Eye (tissue), 1 donor: ENCODE measurements around the gene ACER3.
"Not testable (repeated sequence)": the region's sequence is repeated elsewhere in the genome, so short reads cannot be mapped to it uniquely, and the experiment has no call there.

ENCODE experiments used
- DNase-seq: peaks from one replicate; pipeline ENCODE4 v3.0.0-alpha.2; 2015

Gene ACER3

DNA sequence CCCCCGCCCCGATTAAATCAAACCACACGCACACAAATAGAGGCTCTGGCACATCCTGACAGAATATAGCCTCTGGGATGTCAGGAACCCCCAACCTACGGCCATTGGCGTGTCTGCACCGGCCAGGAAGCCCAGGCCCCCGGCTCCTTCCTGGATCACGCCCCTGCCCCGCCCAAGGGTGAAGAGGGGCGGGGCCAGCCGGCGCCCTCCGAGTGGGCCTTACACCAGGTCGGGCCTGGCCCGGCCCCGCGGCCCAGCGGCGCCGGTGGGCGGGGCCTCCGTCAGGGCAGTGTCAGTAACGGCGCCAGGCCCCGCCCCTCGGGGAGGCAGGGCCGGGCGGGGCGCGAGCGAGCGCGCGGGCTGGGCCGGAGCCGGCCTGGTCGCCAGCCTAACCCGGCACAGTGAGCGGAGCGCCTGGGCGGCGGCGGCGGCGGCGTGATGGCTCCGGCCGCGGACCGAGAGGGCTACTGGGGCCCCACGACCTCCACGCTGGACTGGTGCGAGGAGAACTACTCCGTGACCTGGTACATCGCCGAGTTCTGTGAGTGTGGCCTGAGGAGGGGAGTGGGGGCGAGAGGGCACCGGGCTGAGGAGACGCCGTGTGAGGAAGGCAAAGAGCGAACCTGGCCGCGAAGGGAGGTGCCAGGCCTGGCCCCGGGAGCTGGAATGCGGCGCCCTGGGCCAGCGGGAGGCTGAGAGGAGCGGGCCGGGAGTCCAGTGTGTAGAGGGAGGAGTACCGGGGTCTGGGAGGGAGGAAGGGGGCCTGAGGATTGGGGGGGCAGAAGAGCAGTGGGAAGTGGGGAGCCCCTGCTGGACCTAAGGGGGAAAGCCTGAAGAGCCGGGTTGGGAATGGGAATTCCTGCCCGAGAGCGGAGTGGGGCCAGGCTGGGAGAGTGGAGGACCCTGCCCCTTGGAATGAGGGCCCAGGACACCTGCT, at the start of gene ACER3:
TSS of gene ACER3 (plus strand) at position 380 of the 937 bp plus-strand sequence. CDS start at position 439, 59 bp downstream.
- DNase-seq = peak; percentile 93

DNA sequence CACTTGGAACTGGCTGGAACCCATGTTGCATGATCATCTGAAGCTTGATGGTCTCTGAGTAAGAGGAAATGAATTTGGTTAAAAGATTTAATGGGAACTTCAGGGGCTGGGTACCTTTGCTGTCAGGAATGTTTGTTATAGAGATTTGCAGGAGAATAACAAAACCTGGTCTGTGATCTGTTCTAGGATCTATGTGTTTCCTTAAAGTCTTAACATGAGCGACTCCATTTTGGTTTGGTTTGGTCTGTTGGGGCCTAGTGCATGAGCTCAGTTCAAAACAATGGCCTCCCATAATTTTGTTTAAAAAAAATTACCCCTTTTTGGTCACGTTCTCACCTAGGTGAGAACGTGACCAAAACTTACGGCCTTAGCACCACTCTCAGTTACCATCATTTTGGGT, 49.5 kb upstream of the ACER3 start:
- DNase-seq = no peak

DNA sequence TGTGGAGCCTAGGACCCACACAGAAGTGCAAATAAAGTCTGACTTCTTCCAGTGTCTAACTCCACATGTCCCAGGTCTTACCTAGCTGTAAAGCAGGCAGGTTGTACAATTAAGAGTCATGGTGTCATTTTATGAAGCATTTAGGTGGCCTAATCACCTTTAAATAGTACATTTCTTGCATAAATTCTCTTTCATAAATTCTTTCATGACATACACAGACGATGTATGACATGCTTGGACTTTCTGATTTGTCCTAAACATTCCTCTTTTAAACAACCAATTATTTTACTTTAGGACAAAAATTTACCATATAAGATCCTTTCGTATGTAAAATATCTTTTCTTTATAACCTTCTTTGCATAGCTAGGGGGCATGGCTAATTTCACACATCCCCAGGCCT, 46.3 kb upstream of the ACER3 start:
- no peak for DNase-seq

DNA sequence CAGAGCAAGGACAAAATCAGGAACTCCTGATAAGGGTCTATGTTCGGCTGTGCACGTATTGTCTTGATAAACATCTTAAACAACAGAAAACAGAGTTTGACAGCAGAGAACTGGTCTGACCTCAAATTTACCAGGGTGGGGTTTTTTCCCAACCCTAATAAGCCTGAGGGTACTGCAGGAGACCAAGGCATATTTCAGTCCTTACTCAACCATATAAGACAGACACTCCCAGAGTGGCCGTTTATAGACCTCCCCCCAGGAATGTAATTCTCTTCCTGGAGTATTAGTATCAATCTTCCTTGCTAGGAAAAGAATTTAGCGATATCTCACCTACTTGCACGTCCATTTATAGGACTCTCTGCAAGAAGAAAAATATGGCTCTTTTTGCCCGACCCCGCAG, 45.0 kb upstream of the ACER3 start:
- DNase-seq = not testable (repeated sequence)

DNA sequence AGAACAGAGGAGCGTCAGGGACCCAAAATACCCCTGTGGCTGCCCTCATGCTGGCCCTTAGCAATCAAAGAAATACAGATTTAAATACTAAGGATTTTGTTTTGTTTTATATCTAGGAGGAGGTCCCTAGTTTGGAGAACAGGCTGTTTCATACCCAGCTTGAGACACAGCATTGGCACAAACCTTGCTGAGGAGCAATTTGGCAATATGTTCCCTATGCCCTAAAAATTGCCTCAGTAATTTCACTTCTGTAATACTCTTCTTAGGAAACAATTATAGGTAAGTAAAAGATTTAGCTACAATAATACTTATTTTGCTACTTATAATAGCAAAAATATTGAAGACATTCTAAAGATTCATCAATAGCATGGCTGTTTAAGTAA, 40.5 kb upstream of the ACER3 start:
- DNase-seq = no peak

DNA sequence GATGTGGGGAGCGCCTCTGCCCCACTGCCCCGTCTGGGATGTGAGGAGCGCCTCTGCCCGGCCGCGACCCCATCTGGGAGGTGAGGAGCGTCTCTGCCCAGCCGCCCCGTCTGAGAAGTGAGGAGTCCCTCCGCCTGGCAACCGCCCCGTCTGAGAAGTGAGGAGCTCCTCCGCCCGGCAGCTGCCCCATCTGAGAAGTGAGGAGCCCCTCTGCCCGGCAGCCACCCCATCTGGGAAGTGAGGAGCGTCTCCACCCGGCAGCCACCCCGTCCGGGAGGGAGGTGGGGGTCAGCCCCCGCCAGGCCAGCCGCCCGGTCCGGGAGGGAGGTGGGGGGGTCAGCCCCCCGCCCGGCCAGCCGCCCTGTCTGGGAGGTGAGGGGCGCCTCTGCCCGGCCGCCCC, 39.3 kb upstream of the ACER3 start:
- not testable (repeated sequence) for DNase-seq

DNA sequence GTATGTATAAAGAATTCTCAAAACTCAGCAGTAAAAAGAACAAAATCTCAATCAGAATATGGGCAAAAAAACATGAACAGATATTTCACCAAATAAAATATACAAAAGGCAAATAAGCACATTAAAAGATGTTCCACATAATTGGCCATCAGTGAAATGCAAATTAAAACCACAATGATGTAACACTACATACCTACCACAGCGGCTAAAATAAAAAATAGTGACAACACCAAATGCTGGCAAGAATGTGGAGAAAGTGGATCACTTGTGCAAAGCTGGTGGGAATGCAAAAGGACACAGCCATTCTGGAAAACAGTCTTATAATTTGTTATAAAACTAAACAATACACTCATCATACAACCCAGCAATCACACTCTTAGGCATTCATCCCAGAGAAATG, 38.3 kb upstream of the ACER3 start:
- no peak for DNase-seq

DNA sequence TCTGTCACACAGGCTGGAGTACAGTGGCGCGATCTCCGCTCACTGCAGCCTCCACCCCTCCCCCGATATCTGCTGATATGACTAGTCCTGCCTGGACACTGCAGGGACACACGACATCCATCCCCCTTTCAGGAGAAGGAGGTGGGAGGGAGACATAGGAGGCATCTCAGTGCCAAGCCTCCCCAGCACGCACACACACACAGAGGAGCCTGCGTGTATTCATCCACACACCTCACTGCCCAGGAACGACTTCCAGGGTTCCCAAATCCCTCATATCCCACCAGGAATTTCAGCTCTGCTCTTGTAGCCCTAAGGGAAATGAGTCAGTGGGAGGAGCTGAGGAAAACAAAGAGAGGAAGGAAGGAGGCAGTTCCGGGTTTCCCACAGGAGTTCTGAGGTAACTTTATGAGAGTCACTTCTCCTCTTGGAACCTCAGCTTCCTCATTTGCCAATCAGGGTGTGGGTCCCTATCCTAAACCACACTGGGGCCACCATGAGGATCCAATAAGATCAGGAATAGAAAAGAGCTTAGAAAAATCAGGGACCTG, 37.2 kb upstream of the ACER3 start:
- peak; percentile 56 for DNase-seq

DNA sequence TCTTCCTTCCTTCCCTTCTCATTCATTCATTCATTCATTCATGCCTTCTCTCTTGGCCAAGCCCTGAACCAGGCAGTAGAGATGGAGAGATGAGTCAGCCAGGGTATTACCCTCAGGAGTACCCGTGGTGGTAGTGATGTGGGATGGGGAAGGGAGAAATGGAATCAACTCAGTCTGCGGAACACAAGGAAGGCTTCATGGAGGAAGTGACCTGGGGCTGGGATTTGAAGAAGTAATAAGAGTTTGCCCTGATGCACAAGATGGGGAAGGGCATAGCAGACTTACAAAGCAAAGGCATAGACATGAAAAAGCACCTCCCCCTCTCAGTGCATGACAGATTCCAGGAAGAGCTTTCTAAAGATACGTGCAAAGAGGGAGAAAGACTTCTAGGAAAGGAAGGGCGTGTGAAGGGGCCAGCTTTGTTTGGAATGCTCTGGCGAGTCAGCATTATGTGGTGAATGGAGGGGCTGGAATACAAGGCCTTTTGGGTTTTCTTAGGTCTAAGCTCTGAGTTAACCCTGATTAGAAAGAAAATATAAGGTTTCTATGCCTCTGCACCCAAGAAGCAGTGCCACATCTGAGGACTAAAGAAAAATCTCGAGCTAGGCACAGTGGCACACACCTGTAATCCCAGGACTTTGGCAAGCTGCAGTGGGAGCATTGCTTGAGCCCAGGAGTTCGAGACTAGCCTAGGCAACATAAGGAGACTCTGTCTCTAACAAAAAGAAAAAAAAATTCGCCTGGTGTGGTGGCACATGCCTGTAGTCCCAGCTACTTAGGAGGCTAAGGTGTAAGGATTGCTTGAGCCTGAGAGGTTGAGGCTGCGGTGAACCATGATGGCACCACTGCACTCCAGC, 36.4 kb upstream of the ACER3 start:
- DNase-seq = no peak

DNA sequence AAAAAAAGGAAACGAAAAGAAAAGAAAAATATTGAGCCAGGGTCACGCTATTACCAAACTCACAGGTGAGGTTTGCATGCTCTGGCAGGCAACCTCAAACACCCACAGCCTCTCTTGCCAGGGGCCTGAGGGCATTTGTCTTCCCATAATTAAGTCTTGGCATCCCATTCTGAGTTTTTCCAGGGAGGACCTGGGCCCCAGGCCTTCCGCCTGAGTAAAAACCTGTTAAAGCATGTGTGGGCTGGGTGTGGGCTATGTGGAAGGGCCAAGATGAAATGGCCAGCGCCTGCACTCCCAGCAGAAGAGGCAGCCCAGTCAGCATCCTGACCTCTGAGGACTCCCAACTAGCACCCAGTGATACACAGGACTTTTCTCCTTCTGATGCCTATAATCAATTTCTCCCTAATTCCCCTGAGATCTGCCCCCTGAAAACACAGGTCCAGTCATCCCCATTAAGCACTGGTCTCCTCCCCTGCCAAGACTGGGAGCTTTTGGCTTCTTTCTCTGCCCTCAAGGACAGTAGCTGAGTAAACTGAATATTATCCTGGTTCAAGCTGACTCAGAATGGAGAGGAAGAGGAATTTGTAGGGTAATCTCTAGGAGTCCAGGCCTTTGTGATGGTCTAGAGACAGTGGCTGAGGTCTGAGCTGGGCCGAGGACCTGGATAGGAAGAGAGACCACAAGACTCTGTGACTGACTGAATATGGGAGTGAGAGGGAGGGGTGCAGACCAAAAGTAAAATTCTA, 35.6 kb upstream of the ACER3 start:
- DNase-seq = no peak

DNA sequence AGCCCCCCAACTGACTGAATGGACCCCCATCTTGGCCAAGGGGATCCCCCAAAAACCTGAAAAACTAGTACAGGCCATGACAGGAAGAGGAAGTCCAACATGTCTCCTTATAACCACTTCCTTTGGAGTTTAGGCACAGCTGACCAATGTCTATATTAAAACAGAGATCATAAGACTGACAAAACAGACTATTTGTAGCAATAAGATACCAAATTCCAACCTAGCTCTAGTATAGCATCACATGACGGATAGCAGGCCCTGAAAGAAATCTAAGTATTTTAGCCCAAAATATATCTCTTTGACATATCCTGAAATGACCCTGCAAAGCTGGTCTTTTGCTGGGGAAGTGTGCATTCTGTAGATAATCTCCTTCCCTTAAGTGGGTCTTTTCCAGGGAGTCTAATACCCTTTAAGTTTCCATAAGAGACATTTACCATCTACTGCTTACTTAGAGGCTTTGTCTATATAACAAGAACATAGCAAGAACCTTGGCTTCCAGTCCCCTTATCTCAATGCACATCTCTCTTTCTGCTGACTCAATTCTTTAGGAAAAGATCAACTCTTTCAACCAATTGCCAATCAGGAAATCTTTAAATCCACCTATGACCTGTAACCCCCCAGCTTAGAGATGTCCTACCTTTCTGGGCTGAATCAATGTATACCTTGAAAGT, 34.9 kb upstream of the ACER3 start:
- no peak for DNase-seq

DNA sequence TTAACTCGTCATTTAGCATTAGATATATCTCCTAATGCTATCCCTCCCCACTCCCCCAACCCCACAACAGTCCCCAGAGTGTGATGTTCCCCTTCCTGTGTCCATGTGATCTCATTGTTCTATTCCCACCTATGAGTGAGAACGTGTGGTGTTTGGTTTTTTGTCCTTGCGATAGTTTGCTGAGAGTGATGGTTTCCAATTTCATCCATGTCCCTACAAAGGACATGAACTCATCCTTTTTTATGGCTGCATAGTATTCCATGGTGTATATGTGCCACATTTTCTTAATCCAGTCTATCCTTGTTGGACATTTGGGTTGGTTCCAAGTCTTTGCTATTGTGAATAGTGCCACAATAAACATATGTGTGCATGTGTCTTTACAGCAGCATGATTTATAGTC, 34.2 kb upstream of the ACER3 start:
- DNase-seq = not testable (repeated sequence)

DNA sequence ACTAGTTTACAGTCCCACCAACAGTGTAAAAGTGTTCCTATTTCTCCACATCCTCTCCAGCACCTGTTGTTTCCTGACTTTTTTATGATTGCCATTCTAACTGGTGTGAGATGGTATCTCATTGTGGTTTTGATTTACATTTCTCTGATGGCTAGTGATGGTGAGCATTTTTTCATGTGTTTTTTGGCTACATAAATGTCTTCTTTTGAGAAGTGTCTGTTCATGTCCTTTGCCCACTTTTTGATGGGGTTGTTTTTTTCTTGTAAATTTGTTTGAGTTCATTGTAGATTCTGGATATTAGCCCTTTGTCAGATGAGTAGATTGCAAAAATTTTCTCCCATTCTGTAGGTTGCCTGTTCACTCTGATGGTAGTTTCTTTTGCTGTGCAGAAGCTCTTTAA, 33.7 kb upstream of the ACER3 start:
- DNase-seq = not testable (repeated sequence)

DNA sequence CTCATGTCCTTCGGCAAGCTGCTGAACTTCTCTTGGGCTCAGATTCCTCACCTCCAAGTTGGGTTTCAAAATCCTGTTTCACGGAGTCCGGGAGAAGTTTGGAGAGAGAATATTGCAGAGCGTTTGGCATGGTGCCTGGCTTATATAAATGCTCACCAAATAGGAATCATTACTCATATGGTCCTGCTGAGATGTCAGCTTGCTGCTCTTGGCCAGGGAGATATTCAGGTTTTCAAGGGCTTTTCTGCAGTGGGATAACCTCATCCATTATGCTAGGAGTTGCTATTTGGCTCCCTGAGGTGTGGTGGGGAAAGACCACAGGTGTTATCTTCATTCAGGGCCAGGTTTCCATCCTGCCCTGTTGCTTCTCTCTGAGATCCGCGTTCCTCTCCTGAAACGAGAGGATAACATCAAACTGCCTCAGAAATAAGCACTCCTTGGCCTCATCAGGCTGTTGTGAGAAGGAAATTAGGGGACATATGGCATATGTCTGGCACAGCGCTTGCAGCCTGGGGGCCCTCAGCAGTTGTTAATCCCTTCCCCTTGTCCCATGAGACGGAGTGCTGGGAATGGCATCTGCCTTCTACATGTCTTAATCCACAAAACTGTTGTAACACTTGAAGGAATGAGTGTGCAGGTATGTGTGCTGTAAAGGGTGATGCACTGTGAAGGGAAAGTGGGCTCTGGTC, 29.9 kb upstream of the ACER3 start:
- DNase-seq = no peak

DNA sequence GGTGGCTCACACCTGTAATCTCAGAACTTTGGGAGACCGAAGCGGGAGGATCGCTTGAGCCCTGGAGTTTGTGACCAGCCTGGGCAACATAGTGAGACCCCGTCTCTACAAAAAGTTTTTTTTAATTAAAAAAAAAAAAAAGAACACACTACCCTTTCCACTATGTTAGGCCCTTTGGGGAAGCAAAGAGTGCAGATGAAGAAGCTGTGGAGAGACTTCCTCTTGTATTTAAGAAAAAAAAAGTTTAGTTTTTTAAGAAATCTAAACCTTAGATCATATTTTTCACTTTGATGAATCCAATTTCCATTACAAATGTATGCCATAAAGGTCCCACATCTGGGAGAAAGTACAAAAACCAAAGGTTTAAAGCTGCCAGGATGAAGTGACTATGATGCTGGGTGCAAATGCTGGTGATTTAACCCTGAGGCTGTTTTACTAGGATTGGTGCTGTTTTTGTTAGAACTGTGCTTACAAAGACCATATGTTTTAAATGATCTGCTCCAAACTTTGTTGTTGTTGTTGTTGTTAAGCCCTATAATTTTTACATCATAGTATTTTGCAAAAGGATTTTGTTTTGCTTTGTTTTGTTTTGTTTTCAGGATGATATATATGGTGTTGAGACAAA, 28.9 kb upstream of the ACER3 start:
- DNase-seq = no peak

DNA sequence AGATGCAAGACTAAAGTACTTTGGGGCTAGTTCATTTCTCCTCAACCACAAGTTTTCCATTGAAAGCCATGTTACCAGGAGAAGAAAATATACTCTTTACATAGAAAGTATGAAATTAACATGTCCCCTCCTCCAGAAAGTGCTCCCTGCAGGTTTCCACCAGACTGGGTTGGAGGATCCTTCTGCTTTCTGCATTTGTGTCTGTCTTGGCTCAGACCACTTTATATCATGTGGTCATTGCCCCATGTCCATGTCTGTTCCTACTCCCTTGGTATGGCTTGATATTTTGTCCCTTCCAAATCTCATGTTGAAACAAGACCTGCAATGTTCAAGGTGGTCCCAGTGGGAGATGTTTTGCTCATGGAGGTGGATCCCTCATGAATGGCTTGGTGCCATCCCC, 28.4 kb upstream of the ACER3 start:
- DNase-seq = peak; percentile 16

DNA sequence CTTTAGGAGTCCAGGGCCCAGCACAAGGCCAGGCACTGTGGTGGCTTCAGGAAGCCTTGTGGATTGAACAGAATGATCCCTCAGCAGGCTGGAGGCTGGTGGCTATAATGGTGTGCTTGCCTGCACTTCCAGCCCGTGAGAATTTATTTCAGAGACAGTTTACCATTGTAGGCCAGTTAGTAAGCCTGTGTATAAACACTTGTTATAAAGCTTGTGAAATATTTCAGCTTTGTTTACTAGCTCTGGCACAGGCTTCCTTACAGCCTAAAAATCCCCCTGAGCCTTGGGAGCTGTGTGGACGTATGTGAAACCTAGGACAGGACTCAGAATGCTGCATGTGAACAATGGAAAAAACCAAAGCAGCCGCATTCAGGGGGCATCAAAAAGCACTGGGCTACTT, 26.6 kb upstream of the ACER3 start:
- DNase-seq = no peak

DNA sequence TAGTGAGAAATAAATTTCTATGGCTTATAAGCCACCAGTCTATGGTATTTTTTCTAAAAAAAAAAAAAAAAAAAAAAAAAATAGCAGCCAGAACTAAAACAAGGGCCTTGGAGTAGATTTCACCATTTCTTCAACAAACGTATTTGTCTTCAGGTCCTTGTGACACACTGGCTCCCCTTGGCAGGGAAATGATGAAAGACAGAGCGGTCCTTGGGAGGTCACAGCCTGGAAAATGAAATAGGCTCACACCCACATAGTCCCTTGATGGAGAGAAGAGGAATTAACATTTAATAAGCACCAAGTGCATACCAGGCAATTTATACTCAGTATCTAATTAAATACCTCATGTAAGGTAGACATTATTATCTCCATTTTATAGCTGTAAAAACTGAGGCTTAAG, 25.7 kb upstream of the ACER3 start:
- no peak for DNase-seq

DNA sequence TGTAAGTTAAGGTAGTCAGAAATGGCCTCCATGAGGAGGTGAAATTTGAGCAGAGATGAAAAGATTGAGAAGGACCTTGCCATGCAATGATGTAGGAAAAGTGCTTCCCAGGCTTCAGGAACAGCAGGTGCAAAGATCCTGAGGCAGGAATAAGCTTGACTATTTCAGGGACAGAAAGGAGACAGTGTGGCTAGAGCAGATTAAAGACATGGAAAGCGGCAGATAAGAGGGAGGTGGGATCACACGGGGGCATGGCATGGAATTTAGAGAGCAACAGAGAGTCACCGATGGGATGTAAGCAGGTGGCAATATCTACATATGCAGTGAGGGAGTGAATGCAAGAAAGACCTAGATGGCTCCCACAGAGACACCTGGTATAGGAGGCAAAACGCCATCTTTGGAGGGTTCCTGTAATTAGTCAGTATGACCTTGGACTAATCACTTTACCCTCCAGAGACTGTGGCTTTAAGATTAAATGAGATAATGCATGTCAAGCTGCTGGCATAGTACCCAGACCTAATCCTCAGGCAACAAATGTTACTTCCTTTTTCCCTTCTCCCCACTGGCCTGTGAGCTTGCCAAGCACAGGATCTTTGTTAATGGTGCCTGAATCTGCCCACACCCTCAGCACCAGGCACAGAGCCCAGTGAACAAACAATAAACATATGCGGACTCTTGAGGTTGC, 24.6 kb upstream of the ACER3 start:
- DNase-seq = peak; percentile 38

DNA sequence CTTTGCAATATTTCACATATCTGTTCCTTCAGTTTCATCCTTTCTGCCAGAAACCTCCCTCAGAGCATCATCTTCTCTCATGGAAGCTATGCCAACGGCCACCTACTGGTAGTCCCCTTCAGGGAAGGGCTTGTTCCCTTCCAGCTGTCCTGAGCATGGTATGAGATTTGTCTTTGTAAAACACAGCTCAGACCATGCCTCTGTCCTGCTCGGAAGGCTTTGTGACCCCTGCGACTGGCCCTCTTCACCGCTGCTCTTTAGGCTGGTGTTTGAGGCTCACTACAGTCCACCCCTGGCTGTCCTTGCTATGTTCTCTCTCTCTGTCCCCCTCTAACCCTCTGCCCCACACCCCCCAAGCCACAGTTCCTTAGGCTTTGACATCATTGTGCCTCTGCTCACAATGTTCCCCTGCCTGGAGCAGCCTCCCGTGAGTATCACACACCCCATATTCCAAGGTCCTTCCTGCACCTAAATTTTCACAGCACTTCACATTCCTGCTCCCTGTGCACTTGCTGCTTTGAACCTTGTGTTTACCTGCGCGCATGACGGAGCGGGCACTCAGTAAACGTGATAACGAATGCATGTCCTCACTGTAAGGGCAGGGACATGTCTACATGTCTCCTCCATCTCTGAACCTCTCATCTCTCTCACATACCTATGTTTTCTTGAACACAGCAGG, 24.0 kb upstream of the ACER3 start:
- DNase-seq = no peak
